ENCODE measurements around the gene CFAP107.

Gene CFAP107

DNA sequence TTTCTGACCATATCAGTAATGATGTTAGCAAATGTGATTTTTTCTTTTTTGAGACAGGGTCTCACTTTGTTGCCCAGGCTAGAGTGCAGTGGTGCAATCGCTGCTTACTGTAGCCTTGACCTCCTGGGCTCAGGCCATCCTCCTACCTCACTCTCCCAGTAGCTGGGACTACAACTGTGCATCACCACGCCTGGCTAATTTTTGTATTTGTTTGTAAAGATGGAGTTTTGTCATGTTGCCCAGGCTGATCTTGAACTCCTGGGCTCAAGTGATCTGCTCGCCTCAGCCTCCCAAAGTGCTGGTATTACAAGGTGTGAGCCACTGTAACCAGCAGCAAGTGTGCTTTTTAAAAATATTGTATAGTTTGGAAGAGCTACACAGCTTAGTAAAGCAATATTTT, 4.1 kb upstream of the CFAP107 start:
- no peak for DNase-seq (ENCODE audit: low read depth)

DNA sequence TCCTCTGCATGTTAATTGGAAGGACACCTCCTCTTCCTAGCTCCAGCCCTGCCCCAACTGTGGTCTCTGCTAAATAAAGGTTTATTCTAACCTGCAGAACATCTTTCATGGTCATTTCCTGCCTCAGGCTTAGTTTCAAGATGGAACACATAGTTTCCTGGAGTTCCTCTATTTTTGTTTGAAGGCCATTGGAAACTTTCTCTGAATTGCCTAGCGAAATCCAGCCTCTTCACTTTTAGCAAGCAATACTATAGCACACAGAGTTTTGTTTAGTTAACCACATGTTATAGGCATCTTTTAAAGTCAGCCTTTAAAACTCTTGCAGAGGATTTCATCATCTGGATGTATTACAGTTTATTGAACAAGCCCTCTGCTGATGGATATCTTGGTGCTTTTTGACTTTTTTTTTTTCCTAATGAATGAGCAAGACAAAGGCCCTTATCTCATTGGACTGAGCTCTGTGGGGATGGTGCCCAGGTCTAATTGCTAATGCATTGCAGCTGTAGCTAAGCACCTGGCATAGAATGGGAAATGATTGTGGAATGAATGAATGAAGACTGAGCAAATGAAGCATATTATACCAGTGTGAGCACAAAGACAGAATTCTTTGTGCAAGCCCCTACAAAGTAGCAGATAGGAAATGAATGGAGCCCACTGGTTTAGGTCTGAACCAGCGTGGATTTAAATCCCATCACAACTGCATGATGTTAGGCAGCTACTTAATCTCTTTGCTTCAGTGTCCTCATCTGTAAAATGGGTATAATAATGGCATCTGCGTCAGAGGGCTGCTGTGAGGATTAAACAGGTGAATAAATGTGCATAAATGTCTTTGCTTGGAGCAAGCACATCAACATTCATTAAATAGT, 641 bp upstream of the CFAP107 start:
- no peak for DNase-seq (ENCODE audit: low read depth)

DNA sequence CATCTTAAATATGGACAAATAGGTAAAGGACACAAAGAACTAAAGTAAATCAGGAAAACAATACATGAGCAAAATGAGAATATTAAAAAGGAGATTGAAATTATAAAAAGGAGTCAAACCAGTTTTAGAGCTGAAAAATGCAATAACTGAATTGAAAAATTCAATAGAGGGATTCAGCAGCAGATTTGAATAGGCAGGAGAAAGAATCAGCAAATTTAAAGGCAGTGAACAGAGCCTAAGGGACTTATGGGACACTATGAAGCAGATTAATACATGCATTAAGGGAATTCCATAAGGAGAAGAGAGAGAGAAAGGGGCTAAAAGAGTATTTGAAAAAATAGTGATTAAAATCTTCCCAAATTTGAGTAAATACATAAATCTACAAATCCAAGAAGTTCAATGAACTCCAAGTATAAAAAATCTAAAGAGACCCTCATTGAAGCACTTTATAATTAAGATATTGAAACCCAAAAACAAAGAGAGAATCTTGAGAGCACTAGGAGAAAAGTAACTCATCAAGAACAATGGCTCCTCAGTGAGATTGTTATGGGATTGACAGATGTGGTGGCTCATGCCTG, 2.9 kb downstream of the CFAP107 start:
- no peak for DNase-seq (ENCODE audit: low read depth)

DNA sequence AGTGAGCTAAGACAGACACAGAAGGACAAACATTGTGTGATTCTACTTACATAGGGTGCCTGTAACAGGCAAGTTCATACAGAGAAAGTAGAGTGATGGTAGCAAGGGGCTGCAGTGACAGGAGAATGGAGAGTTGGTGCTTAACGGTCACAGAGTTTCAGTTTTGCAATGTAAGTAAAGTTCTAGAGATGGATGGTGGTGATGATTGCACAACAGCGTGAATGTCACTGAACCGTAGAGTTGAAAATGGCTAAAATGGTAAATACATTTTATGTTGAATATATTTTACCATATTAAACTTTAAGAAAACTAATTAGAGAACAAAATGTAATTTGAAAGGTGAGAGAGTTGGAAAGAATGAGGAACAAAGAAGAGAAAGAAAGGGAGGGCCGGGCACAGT, 8.7 kb downstream of the CFAP107 start:
- DNase-seq (ENCODE audit: low read depth), result no peak

DNA sequence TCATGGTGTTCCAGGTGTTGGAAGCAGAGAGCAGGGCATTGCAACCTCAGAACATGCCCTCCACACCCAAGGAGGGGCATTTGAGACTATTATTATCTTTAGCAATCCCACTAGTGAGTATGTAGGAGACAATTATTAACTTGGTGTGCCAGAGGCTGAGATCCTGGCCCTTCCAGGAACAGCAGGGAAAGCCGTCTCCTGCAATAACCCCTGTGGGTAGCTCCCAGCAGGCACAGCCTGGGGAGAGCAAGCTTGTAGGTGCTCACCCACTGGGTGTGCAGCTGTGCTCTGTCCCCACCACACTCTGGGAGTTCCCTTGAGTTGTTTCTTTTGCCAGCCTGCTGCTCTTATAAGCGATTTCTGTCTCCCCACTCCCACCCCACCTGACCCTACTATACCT, 10.3 kb downstream of the CFAP107 start:
- no peak for DNase-seq (ENCODE audit: low read depth)

DNA sequence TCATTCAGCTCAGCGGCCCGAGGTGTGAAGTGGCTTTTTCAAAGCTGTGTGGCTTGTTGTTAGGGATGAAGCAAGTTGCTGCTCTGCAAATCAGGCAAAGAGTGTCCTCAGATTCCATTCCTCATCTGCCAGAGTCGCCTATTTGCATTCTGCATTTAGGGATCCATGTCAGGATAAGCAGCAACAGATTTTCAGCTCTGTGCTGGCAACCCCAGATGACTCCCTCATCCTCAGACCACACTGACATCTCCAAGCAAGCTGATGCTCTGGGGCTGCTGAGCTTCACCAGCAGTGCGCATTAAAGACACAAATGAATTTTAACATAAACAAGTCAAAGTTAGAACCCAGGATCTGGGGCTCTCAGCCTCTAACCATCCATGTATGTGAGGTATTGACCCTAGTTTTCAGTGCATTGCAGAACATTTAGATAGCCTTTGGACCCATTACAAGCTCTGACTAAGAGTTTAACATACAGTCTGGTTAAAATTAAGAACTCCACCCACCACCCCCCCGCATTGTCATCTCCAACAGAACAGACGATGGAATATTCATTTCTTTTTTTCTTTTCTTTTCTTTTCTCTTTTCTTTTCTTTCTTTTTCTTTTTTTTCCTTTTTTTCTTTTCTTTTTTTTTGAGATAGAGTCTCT, 10.9 kb downstream of the CFAP107 start:
- no peak for DNase-seq (ENCODE audit: low read depth)

DNA sequence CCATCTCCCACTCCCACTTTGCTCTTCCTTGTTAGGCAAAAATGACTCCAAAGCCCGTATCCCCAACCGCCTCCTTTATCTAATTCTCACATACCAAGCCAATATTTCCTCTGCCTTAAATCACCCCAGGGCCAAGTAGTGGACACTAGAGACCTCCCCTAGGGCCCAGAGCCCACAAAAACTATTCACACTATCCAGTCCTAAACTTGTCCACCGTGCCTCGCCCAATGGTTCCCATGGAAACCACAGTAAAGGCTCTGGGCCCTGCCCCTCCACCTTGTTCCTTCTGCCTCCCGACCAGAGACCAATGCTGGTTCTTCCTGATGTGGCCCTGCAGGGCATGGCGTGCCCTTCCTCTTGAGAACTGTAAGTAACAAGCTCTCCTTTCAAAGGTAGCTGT, 11.8 kb downstream of the CFAP107 start:
- DNase-seq (ENCODE audit: low read depth), result no peak

DNA sequence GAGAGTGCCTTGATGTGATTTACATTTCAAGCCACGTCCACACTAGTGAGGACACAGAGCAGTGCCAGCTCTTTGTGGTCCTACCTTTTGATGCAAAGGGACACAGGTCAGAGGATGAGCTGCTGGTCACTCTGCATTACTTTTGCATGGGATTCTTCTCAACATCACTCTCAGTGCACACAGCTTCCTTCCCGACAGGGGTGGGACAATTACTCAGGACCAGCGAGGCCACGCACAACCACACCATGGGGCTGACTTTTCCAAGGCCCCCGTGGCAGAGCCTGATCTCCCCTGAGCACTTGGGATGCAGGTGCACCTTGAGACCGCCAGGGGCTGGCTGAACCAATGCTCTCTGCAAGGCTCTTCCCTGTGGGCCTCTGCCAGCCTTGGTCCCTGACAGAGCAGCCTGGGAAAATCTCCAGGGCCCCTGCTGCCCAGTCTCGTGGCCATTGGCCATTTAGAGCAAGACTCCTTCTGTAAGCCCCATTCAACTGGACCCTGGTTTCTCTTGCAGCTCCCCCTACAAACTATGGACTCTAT, 14.3 kb downstream of the CFAP107 start:
- DNase-seq (ENCODE audit: low read depth), result no peak

DNA sequence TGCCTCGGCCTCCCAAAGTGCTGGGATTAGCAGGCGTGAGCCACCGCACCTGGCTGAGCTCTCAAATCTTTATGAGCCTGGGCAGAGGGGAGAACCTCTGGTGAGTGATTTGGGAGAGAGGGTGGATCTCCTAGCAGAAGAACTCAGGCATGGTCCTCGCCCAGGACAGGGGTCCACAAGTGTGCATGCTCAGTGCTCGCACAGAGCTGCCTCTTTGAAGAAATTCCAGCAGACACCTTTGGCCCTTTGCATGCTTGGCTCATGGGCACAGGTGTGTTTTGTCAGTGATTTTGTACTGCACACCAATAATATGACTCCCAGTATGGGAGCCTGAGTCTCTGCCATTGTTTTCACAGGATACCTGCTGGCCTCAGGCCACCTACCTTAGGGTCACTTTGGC, 15.8 kb downstream of the CFAP107 start:
- DNase-seq (ENCODE audit: low read depth), result no peak

DNA sequence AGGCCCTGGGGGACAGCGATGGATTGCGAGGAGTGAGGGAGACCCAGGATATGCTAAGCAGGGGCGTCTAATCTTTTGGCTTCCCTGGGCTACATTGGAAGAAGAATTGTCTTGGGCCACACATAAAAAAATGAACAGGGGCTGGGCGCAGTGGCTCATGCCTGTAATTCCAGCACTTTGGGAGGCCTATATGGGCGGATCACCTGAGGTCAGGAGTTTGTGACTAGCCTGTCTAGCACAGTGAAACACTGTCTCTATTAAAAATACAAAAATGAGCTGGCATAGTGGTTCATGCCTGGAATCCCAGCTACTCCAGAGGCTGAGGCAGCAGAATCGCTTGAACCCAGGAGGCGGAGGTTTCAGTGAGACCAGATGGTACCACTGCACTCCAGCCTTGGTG, 16.8 kb downstream of the CFAP107 start:
- no peak for DNase-seq (ENCODE audit: low read depth)

DNA sequence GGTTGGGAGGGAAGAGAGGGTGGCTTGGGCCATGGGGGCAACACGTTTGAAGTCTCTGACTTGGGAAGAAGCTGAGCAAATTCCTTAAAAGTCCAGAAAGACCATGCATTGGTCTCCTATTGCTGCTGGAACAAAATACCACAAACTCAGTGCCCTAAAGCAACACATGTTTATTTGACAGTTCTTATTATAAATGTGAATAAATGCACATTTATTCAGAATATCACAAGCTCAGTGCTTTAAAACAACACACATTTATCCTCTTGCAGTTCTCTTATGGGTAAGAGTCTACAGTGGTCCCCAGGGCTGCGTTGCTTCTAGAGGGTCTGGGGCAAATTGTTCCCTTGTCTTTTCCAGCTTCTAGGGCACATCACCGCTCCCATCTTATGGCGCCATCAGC, 17.5 kb downstream of the CFAP107 start:
- no peak for DNase-seq (ENCODE audit: low read depth)

DNA sequence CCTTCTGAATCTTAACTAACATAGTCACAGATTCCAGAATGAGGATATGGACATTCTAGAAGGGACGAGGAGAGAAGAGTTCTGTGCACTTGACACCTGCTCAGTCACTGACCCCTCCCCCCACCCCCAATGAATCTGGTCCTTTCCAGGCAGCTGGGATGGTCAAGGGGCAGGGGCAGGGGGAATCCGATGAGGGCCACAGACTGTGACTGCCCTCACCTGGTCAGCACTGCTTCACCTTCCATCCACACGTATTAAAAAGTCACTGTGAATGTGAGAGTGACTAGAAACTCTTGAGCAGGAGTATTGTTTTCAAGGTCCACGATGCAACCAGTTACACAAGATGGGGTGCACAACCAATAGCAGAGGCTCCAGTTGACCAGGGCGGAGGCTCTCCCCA, 18.0 kb downstream of the CFAP107 start:
- no peak for DNase-seq (ENCODE audit: low read depth)

DNA sequence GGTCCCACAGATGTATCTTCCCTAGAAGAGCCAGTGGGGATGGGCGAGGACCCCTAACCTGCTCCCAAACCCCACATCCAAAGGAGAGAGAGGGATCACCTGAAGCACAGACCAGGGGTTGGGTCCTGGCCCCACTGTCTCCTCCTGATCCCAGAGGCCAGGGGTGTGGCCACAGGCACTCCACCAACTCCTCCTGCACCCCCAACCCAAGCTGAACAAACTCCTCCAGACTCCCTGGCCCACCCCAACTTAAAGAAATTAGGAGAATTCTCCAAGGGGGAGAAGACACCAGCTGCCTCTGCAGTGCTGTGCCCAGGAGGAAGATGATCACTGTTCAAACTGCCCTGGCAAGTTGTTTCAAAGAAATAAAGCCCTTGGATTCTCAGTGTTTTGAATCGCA, 23.0 kb downstream of the CFAP107 start:
- DNase-seq (ENCODE audit: low read depth), result no peak

DNA sequence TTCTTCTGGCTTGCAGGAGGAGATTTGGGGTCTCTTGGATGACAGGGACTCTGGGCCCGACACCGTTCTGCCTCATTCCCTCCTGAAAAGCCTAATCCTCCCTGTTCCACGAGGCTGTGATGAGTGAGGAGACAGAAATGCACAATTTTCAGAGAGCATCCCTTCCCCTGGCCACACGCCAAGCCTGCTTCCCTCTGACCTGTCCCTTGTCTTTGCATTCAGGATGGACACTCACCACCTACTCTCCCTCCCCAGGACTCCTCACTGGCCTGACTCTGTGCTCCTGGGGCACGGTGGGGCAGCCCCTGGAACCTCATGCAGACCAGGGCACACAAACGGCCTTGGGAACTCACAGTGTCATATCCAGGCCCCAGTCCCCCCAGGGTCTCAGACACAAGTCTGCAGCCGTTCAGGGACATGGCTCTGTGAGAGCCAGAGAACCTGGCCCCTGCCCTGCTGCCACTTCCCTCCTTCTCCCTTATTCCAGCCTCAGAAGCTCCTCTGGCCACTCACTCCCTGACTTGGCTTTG, 24.0 kb downstream of the CFAP107 start:
- no peak for DNase-seq (ENCODE audit: low read depth)

DNA sequence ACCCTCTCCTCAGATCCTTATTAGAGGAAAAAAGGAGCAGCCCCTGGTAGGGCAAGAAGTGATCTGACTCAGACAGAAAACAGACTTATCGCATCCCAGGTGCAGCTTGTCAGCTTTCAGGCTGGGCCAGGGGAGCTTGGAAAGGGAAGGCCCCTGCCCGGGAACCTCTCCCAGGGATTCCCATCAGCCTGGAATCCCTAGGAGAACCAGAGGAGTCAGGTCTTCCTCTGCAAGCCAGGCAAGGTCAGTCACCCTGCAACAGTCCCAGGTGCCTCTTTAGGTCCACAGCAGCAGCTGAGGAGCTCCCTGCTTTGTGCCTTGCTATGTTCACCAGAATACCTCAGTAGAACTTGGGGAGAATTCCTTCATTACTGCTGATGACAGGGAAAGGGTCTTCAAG, 24.6 kb downstream of the CFAP107 start:
- DNase-seq (ENCODE audit: low read depth), result no peak

DNA sequence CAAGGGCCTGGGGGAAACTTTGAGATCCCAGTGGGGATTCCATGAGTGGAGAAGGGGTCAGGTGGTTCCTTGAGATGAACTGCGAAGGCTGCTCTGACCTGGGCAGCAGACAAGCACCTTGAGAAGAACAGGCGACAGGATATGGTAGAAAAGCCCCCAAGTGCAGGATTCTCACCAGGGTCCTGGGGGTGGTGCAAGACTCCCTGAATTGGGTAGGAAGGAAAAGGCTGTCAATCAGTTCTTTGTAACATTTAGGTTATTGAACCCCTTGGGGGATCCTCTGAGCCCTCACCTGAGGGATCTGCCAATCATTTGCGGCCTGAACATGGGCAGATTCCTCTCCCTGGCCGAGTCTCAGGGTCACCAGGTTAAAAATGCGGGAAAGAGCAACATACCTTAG, 25.2 kb downstream of the CFAP107 start:
- DNase-seq (ENCODE audit: low read depth), result no peak

DNA sequence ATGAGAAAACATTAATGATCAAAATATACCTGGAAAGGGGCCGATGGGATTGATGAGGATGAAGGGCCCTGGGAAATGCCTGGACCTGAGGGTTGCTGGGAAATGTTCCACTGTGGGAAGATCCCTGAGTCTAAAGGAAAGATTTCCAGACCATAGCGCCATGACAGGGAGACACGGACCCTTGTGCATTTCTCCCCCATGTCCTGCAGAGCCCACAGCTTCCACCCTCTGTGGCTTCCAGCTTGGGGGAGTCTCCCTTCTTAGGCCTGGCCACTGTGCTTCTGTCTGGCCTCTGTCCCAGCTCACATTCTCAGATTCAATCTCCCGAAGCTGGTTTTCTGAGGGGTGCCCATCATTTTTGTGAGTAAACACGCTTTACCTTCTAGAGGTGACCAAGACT, 26.5 kb downstream of the CFAP107 start:
- DNase-seq (ENCODE audit: low read depth), result no peak

DNA sequence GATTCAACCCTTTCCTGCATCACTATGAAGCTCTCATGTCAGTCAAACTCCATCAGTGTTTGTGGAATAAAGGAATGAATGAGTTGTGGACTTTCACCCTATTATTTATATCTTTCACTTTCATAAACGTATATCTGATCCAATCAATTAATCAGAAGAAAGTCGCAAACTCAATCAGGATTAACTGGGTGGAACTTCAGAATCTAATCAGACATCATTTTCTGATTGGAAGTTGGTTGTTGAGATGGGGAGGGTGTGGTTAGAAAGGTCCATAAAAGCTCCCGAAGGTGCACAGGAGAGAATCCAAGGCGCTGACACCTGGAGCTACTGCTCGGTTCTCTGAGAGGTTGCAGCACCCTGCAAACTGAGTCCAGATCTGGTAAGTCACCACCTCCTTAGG, 27.4 kb downstream of the CFAP107 start, which contains the start of gene PRAMEF12:
PRAMEF12 (plus strand) TSS at position 301 of the 400 bp plus-strand sequence. CDS start 1,130 bp downstream, outside the sequence.
- no peak for DNase-seq (ENCODE audit: low read depth)

DNA sequence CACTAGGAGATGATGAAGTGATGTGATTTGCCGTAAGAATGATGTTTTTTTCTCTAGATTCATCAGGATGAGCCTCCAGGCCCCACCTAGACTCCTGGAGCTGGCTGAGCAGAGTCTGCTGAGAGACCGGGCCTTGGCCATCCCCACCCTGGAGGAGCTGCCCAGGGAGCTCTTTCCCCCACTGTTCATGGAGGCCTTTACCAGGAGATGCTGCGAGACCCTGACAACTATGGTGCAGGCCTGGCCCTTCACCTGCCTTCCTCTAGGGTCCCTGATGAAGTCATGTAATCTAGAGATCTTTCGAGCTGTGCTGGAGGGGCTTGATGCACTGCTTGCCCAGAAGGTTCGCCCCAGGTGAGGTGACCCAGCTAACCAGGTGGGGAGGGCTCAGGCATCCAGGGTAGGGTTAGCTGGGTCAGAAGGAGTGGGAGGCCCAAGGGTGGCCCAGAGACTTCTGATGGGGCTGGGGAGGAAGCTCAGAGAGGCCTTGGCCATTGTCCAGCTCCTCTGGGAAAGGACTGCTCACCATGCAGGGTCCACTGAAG, 28.9 kb downstream of the CFAP107 start:
- DNase-seq (ENCODE audit: low read depth), result no peak

DNA sequence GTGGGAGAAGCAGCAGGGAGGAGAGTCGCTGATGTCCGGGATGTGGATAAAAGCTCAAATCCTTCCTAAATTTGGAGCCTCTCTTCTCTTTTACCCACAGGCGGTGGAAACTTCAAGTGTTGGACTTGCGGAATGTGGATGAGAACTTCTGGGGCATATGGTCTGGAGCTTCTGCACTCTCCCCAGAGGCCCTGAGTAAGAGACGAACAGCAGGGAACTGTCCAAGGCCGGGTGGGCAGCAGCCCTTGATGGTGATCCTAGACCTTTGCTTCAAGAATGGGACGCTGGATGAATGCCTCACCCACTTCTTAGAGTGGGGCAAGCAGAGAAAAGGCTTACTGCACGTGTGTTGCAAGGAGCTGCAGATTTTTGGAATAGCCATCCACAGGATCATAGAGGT, 29.4 kb downstream of the CFAP107 start:
- DNase-seq (ENCODE audit: low read depth), result no peak

DNA sequence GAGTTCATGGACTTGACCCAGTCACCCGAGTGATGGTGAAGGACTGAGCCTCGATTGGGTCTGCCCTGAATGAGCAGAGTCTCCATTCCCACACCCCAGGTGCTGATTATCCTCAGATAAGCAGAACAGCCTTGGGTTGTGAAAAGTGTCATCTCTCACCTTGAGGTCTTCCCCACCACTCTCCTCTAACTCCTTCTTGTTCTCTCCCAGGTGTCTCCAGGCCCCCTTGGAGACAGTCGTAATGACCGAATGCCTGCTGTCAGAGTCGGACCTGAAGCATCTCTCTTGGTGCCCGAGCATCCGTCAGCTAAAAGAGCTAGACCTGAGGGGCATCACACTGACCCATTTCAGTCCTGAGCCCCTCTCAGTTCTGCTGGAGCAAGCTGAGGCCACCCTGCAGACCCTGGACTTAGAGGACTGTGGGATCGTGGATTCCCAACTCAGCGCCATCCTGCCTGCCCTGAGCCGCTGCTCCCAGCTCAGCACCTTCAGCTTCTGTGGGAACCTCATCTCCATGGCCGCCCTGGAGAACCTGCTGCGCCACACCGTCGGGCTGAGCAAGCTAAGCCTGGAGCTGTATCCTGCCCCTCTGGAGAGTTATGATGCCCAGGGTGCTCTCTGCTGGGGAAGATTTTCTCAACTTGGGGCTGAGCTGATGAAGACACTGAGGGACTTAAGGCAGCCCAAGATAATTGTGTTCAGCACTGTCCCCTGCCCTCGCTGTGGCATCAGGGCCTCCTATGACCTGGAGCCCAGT, 31.0 kb downstream of the CFAP107 start:
- no peak for DNase-seq (ENCODE audit: low read depth)

DNA sequence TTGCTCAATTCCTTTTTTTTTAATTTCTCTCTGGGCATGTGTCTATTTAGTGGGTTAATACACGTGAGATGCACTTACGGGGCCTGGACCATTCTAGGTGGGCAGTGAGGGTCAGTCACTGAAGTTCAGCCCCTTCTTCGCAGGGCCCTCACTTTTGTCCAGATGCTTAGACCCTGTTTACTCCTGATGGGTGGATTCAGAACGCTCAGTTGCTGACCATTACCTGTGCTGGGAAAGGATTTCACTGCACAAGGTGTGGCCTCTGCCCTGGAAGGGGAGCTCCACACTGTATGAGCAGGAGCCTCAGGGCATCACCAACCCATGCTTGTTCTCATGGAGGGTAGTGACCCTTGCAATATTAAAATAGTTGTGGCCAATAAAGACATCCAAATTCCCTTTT, 32.1 kb downstream of the CFAP107 start:
- no peak for DNase-seq (ENCODE audit: low read depth)
